ENCODE results near the gene PKNOX2. TPM values are rescaled to one million over a fixed set of nuclear protein-coding genes. Genes with fewer than 3 reads are reported as not detected.

The PKNOX2 gene
- total RNA-seq, 4 donors from 2014 or later: 1.2 to 5.7 (median 2.2) TPM

DNA sequence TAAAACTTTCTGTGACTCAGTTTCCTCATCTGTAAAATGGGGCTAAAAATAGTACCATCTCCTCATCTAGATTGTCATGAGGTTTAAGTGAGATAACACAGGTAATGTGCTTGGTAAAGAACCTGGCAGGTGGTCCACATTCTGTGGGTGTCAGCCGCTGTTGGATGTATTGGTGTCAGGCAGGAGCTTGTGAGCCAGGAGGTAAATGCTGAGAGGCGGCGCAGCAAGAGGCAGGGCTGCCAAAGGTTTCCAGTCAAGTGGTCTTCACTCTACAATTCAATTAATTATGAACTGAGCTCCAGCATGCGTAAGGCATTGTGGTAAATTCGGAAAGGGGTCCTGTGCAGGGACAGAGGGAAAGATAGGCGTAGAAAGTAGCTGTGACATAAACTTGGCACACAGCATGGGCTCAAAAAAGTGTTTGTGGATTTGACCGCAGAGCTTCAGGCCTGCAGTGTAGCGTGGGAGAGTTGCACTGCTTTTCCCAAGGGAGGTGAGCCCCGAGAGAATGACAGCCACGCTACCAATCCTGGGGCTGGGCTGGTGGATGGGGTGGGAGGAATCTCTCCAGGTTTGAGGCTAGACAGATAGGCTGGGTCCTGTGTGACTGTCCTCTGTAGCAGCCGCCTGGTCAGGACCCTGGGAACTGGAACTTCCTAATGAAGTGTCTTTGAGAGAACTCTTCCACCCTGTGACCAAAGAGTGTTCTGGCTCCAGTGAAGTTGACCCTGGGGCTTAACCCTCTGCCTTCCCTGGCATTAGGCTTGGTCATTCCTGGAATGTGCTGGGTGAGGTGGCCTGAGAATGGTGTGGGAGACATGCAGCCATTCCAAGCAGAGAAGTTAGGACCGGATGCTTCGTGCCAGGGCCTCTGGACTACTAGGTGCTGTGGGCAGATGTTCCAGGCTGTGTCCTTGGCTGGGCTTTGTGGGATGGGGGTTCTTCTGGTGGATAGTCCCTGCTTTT, 209.2 kb downstream of the PKNOX2 start:
- H3K4me3 ChIP-seq: no peak overlapping the region
- TF ChIP-seq POLR2AphosphoS5 (IDR thresholded peaks at IDR 0.05): no peak
- TF ChIP-seq, protein P1, sequence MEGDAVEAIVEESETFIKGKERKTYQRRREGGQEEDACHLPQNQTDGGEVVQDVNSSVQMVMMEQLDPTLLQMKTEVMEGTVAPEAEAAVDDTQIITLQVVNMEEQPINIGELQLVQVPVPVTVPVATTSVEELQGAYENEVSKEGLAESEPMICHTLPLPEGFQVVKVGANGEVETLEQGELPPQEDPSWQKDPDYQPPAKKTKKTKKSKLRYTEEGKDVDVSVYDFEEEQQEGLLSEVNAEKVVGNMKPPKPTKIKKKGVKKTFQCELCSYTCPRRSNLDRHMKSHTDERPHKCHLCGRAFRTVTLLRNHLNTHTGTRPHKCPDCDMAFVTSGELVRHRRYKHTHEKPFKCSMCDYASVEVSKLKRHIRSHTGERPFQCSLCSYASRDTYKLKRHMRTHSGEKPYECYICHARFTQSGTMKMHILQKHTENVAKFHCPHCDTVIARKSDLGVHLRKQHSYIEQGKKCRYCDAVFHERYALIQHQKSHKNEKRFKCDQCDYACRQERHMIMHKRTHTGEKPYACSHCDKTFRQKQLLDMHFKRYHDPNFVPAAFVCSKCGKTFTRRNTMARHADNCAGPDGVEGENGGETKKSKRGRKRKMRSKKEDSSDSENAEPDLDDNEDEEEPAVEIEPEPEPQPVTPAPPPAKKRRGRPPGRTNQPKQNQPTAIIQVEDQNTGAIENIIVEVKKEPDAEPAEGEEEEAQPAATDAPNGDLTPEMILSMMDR (IDR thresholded peaks at IDR 0.05): no peak
- TF ChIP-seq EP300 (IDR thresholded peaks at IDR 0.05): no peak
- TF ChIP-seq POLR2A (IDR thresholded peaks at IDR 0.05): no peak
- peaks cover 0 to 31% (median 3%) of the 10 kb centered on the region in 3 donors for H3K4me1 ChIP-seq
- no peak for ATAC-seq
- no peaks in the 10 kb centered on the region for H3K9me3 ChIP-seq
- H3K36me3 ChIP-seq: peaks cover 0 to 13% of the 10 kb centered on the region in 2 donors
- peak overlapping the region in 2 of 4 donors; percentile 14 to 73 for H3K27ac ChIP-seq
- WGBS, 2 donors (ENCODE audit: low coverage in 1 of 2): 73 to 76% methylated on average over 9 of the region's 13 CpGs
- no peaks in the 10 kb centered on the region for H3K27me3 ChIP-seq

DNA sequence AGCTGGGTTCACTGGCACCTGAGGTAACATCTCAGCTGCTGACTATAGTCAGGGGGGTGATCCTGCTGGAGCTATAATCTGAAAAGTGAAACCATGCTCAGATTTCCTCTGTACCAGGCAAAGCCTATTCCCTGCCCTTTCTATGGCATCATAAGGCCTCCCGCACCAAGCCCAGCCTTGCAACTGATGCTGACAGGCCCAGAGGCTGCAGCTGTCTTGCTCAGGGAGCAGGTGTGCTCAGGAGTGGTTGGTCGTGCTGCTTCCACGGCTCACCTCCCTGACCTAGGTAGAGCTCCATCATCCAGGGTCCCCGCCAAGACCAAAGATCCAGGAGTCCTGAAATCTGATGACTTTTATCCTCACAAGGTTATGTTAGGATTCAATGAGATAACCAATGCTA, 209.8 kb downstream of the PKNOX2 start:
- H3K27ac ChIP-seq: peak overlapping the region in 2 of 4 donors; percentile 14 to 73
- H3K9me3 ChIP-seq: no peaks in the 10 kb centered on the region
- peaks cover 0 to 8% of the 10 kb centered on the region in 2 donors for H3K36me3 ChIP-seq
- H3K4me1 ChIP-seq: peaks cover 0 to 31% (median 3%) of the 10 kb centered on the region in 3 donors
- ATAC-seq: no peak
- no peaks in the 10 kb centered on the region for H3K27me3 ChIP-seq
- no peak overlapping the region for H3K4me3 ChIP-seq
- WGBS, 2 donors (ENCODE audit: low coverage in 1 of 2): 93% methylated on average over 3 of the region's 4 CpGs; no CpG with 5 or more reads in 1 of the 2 donors
- TF ChIP-seq EP300 (IDR thresholded peaks at IDR 0.05): no peak
- TF ChIP-seq, protein P1 (IDR thresholded peaks at IDR 0.05): no peak
- TF ChIP-seq POLR2A (IDR thresholded peaks at IDR 0.05): no peak
- no peak for TF ChIP-seq POLR2AphosphoS5 (IDR thresholded peaks at IDR 0.05)

- no peak for ATAC-seq
- Histone ChIP-seq H3K4me3 (no peak overlapping the region), H3K4me1 (peaks cover 0 to 31% (median 3%) of the 10 kb centered on the region in 3 donors), H3K27ac (peak overlapping the region in 3 of 4 donors; percentile 63 to 75 (median 73)), H3K9me3 (no peaks in the 10 kb centered on the region), H3K27me3 (no peaks in the 10 kb centered on the region), H3K36me3 (peaks cover 0 to 4% of the 10 kb centered on the region in 2 donors)
- WGBS, 2 donors (ENCODE audit: low coverage in 1 of 2): 46 to 51% methylated on average over 6 of the region's 6 CpGs
- no peak for TF ChIP-seq EP300 (IDR thresholded peaks at IDR 0.05)
- TF ChIP-seq POLR2AphosphoS5 (IDR thresholded peaks at IDR 0.05): no peak
- TF ChIP-seq POLR2A (IDR thresholded peaks at IDR 0.05): no peak
- TF ChIP-seq, protein P1 (IDR thresholded peaks at IDR 0.05): no peak
Observed at GRCh38 chr11:125375146-125375545, 210.6 kb downstream of the PKNOX2 start.

GRCh38 chr11:125376117-125376516, 211.6 kb downstream of the PKNOX2 start:
- Histone ChIP-seq H3K4me3 (peak overlapping the region in 1 of 2 donors; percentile 13), H3K4me1 (peaks cover 0 to 31% (median 3%) of the 10 kb centered on the region in 3 donors), H3K36me3 (no peaks in the 10 kb centered on the region), H3K27me3 (no peaks in the 10 kb centered on the region), H3K9me3 (no peaks in the 10 kb centered on the region), H3K27ac (peak overlapping the region; percentile 9 to 75 (median 68))
- 0 to 48% methylated on average over 2 to 4 of the region's 9 CpGs for WGBS, 2 donors (ENCODE audit: low coverage in 1 of 2)
- TF ChIP-seq EP300 (IDR thresholded peaks at IDR 0.05) (no peak), POLR2AphosphoS5 (IDR thresholded peaks at IDR 0.05) (peak; percentile 62)
- TF ChIP-seq, protein P1 (IDR thresholded peaks at IDR 0.05): peak in 1 of 4 experiments; percentile 27
- peak; percentile 89 for ATAC-seq

Measured in gastroesophageal sphincter (tissue), 4 donors.